Measurements from ENCODE around the gene RAB11B.
A peak's percentile ranks its signal among the peaks of the same experiment; 100 is the strongest.
"Not testable (repeated sequence)": the region's sequence is repeated elsewhere in the genome, so short reads cannot be mapped to it uniquely, and the experiment has no call there.

RAB11B gene

DNA sequence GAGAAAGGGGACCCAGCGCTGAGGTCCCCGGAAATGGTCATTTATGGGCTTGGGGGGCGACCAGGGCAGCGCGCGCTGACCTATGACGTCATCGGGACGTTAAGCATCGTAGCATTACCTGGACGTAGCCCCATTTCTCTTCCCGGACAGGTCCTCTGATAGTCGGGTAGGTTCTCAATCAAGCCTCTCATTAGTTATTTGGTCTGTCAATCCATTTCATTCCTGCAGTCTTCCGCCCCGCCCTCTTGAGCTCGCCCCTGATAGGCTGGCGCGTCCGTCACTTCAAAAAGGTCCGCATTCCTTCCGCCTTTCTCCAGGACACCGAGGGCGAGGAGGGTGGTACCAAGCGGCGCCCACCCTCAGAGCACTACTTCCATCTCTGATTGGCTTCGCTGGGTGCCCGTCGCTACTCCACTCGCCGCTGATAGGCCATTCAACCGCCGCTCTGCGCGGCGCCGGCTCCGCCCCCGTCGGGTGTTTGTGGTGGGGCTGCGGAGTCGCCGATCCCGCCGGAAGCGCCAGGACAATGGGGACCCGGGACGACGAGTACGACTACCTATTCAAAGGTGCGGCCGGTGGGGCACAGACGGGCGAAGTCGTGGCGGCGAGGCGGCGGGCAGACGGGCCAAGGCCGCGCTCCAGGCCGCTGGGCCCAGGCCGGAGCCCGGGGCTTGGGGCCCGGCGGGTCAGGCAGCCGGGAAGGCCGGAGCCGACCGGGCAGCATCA is at the start of gene RAB11B:
Gene RAB11B, plus strand, starts transcription at position 470 of the 726 bp plus-strand sequence. Its CDS starts 57 bp downstream, at position 527.
- DNase-seq = peak; percentile 99

DNA sequence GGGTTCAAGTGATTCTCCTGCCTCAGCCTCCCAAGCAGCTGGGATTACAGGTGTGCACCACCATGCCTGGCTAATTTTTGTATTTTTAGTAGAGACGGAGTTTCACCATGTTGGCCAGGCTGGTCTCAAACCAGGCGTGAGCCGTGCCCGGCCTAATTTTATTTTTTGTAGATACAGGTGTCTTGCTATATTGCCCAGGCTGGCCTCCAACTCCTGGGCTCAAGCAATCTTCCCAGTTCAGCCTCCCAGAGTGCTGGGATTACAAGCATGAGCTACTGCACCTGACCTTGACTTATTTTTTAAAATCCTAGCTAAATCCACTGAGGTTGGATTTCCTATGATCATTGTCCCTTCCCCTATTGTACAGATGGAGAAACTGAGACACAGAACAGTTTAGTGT is 48.7 kb upstream of the RAB11B start:
- DNase-seq = not testable (repeated sequence)

DNA sequence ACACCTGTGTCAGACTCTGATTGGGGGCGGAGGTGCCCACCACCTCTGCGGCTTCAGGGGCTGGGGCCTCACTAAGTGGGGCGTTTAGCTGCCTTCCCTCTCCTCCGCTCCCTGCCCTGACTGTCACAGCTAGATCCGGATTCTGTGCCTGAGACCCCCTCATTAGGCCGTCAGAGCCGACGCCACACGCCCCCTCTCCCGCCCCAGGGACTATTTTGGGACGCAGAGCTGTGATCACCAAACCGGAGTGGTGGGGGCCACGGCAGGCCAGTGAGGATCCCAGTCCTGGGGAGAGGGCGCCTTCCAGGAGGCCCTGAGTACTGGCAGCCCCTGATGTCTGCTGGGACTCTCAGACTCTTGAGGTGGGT is 47.9 kb upstream of the RAB11B start:
- DNase-seq = no peak

DNA sequence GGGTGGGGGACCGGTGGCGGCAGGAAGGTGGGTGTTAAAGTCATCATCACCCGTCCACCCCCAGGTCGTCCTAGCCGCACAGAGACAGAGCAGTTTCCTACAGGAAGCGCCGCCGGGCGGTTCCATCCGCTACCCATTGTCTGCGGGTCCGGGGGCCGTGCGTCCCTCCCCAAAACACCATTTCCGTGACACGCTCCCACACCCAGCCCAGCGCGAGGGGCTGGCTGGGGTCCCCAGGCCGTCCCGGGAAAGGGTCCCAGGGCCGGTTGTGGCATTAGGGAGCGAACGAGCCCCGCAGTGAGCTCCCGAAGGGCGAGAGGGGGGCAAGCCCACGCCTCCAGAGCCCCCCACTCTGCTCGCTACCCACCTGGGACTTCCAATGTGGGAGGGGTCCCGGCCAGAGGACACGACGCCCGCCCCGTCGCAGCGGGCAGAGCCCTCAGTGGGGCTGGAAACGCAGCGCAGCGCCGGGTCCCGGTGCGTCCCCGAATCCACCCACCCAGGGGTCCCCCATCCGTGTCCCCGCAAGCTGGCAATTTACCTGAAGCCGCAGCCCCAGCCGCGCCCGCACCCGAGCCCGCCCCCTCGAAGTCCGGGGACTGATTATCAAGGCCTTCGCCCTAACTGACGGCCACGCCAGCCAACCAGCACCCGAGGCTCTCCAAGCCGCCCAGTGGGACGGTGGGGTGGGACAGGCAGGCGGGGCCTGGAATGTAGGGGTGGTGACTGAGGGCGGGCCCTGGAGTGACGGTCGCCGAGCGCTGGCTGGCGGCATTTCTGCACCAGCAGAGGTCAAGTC is 47.3 kb upstream of the RAB11B start, which contains the start of gene KANK3:
Gene KANK3, minus strand, starts transcription at position 579 of the 799 bp plus-strand sequence. CDS start 5,434 bp downstream, outside the sequence.
- peak; percentile 93 for DNase-seq

DNA sequence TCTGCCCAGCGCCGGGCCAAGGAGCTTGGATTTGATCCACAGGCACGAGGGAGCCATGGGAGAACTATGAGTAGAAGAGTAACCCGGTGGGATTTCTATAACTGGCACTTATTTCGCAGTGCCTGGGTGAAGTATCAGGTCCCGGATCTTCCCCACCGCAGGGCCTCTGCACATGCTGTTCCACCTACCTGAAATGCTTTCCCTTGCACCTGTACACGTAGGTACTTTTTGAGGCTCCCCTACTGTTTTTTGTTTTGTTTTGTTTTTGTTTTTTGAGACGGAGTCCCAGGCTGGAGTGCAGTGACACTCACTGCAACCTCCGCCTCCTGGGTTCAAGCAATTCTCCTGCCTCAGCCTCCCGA is 46.7 kb upstream of the RAB11B start:
- no peak for DNase-seq

DNA sequence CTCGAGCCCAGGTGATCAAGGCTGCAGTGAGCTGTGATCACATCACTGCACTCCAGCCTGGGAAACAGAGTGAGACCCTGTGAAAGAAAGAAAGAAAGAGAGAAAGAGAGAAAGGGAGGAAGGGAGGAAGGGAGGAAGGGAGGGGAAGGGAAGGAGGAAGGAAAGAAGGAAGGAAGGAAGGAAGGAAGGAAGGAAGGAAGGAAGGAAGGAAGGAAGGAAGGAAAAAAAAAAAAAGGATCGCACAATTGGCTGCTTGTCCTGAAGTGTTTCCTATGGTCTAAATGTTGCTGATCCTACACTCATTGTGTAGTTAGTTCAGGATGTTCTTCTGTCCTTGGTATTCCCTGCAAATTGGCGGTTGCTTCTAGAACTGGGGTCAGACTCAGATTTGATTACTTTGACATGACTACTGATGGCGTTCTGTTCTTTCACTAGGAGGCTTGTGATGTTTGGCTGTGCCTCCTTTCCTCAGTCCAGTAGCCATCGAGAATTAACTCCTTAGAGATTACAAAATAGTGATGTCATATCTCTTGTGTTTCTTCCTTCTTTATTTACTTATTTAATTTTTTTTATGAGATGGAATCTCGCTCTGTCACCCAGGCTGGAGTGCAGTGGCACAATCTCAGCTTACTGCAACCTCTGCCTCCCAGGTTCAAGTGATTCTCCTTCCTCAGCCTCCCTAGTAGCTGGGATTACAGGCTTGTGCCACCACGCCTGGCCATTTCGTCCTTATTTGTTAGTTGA is 40.4 kb upstream of the RAB11B start:
- not testable (repeated sequence) for DNase-seq

DNA sequence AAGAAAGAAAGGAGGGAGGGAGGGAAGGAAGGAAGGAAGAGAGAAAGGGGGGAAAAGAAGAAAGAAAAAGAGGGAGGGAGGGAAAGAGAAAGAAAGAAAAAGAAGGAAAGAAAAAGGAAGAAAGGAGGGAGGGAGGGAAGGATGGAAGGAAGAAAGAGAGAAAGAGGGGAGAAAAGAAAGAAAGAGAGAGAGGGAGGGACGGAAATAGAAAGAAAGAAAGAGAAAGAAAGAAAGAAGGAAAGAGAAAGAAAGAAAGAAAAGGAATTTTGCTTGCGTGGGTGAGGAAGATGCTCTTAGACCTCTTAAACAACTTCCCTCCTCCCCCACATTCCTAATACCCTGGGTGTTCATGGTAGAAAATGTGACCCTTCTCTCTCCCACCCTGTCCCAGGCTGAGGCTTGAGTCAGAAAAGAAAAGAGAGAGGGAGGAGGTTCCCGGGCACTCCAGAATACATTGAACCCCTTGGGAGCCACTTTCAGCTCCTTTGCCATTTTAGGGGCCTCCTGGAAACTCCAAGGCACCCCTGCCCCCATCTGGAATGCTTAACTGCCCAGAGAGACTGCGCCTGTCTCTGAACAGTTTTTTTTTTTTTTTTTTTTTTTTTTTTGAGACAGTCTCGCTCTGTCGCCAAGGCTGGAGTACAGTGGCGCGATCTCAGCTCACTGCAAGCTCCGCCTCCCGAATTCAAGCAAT is 37.9 kb upstream of the RAB11B start:
- no peak for DNase-seq

DNA sequence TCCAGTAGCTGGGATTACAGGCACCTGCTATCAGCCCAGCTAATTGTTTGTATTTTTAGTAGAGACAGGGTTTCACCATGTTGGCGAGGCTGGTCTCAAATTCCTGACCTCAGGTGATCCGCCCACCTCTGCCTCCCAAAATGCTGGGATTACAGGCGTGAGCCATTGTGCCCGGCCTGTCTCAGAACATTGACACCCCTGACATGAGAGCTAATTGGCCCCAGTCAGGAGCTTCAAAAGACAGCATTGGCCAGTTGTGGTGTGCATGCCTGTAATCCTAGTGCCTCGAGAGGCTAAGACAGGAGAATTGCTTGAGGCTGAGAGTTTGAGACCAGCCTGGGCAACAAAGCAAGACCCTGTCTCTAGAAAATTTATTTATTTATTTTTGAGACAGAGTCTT is 37.3 kb upstream of the RAB11B start:
- not testable (repeated sequence) for DNase-seq

DNA sequence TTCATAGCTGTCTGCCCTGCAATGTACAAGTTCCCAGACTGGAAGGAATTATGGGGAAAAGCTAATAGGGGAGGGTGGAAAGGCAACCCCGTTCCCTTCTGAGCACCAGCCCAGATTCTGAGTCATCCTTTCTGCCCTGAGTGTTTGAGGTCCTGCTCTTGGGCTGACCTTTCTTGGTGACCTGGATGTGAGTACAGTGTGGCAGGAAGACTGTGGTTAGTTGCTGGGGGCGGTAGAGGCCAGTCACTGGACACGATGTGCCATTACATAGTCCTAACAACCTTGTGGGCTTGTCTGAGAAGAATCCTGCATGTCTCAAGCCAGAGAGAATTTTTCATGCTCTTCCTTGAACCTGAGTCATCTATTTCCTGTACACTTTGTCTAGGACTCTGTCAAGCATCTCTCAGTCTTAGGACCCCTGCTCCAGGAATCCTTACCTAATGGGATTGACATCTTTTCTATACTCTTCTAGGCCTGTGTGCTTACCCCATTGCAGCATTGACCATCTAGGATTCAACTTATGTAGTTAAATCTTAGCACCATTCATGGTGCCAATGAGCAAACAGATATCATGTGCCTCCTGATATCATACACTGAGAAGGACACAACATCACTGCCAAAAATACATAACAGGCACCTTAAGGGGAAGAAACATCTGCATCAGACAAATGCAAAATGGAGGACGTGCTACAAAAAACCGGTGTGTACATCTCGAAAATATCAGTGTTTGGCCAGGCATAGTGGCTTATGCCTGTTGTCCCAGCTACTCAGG is 34.3 kb upstream of the RAB11B start:
- no peak for DNase-seq

DNA sequence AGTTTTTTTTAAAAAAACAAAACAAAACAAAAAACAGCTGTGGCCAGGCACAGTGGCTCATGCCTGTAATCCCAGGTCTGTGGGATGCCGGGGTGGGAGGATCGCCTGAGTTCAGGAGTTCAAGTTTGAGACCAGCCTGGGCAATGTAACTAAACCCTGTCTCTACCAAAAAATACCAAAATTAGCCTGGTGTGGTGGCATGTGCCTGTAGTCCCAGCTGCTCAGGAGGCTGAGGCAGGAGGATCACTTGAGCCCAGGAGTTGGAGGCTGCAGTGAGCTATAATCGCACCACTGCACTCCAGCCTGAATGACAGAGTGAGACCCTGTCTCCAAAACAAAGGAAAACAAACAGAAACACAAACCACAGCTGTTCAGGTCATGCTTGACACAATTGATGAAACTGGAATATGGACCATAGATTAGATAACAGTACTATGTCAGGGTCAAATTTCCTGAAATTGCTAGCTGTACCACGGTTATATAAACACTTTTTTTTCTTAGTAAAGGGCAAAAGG is 33.1 kb upstream of the RAB11B start:
- no peak for DNase-seq

DNA sequence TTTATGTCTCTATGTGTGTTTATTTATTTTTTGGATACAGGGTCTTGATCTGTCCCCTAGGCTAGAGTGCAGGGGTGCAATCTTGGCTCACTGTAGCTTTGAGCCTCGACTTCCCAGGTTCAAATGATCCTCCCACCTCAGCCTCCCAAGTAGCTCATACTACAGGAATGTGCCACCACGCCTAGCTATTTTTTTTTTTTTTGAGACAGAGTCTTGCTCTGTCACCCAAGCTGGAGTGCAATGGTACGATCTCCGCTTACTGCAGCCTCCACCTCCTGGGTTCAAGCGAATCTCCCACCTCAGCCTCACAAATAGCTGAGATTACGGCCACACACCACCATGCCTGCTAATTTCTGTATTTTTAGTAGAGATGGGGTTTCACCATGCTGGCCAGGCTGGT is 31.2 kb upstream of the RAB11B start:
- no peak for DNase-seq

DNA sequence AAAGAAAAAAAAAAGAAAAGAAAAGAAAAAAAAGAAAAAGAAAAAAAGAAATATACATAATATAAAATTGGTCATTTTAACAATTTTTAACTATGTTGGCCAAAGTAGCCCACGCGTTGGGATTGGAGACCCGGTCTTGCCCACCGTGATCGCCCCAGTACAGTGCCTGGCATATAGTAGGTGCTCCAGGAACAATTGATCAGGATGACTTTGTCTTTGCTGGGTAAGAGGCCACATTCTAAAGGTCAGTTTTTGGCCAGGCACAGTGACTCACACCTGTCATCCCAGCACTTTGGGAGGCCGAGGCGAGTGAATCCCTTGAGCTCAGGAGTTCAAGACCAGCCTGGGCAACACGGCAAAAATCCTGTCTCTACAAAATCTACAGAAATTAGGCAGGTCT is 30.0 kb upstream of the RAB11B start:
- DNase-seq = no peak

DNA sequence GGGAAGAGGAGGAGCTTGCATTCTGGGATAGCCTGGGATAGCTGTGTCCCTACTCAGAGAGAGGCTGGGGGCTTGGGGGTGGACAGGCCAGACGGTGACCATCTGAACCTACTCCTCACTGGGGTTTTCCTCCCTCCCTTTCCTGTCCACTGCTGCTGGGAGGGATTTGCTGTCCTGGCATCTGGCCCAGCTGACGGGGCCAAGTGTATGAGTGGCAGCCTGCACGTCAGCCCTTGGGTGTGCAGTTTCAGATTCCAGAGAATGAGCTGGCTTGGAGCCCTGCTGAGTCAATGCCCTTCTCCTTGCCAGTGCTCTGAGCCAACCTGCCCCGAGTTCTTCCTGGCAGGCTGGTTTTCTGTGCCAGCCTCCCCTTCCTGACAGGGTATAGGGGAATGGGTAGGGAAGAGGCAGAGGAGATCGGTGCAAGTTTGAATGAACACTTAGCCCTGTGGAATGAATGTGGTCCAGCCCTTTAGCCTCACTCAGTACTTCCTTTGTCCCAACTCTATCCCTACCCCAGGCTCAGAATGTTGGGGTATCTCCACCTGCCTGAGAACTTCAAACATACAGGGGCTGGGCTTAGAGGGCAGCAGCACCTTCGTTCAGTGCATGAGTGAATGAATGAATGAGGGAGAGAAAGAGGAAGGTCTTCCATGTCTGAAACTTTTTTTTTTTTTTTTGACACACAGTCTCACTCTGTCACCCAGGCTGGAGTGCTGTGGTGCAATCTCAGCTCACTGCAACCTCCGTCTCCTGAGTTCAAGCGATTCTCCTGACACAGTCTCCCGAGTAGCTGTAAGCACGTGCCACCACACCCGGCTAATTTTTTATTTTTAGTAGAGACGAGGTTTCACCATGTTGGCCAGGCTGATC is 28.0 kb upstream of the RAB11B start:
- no peak for DNase-seq

DNA sequence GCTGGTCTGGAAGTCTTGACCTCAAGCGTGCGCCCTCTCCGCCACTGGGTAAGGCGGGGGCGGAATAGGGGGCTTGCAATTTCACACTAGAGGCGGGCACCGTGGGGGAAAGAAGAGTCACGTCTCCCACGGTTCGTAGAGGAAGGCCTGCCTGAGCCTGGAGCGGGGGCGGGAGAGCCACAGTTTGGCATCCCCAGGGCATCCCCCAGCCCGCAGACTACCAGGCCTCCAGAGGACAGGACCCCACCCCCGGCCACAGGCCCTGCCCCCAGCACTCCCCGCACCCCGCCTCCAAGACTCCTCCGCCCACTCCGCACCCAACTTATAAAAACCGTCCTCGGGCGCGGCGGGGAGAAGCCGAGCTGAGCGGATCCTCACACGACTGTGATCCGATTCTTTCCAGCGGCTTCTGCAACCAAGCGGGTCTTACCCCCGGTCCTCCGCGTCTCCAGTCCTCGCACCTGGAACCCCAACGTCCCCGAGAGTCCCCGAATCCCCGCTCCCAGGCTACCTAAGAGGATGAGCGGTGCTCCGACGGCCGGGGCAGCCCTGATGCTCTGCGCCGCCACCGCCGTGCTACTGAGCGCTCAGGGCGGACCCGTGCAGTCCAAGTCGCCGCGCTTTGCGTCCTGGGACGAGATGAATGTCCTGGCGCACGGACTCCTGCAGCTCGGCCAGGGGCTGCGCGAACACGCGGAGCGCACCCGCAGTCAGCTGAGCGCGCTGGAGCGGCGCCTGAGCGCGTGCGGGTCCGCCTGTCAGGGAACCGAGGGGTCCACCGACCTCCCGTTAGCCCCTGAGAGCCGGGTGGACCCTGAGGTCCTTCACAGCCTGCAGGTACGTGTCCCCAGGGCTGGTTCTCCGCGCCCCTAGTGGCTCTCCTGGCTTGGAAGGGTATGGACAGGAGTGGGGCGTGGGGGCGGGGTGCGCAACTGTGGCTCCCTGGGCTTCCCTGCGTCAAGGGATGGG is 26.1 kb upstream of the RAB11B start, which contains the start of gene ANGPTL4:
Gene ANGPTL4, plus strand, starts transcription at position 353 of the 969 bp plus-strand sequence. Its CDS starts 167 bp downstream, at position 520.
- DNase-seq = peak; percentile 24

DNA sequence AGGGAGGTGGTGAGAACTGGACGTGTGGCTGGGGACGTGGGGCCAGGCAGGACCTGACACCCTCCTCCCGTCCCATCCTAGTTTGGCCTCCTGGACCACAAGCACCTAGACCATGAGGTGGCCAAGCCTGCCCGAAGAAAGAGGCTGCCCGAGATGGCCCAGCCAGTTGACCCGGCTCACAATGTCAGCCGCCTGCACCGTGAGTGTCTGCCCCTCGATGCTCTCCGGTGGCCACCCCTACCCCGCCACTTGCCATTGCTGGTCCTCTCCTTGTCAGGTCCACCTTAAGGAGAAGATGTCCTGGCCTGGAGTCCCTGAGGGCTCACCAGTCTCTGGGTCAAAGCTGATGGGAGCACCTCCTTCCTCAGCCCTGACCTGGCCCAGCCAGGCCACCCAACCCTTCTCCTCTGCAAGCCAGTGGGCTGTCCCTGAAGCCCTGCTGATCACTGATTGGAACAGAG is 24.0 kb upstream of the RAB11B start:
- no peak for DNase-seq

DNA sequence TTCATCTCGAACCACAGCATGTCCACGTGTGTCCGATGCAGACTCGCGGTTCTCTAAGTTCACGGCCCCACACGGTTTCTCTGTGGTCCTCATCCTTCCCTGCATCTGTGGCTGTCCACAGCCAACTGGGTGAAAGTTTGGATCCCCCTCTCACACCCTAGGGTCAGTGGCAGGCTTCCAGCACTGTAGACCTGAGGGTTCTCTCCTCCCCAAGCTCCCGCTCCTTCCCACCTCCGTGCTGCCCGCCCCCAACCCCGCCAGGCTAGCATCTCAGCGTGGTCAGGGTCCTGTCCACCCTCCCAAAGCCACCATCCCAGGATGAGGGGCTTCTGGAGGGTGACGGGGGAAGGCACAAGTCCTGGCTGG is 23.2 kb upstream of the RAB11B start:
- DNase-seq = no peak

DNA sequence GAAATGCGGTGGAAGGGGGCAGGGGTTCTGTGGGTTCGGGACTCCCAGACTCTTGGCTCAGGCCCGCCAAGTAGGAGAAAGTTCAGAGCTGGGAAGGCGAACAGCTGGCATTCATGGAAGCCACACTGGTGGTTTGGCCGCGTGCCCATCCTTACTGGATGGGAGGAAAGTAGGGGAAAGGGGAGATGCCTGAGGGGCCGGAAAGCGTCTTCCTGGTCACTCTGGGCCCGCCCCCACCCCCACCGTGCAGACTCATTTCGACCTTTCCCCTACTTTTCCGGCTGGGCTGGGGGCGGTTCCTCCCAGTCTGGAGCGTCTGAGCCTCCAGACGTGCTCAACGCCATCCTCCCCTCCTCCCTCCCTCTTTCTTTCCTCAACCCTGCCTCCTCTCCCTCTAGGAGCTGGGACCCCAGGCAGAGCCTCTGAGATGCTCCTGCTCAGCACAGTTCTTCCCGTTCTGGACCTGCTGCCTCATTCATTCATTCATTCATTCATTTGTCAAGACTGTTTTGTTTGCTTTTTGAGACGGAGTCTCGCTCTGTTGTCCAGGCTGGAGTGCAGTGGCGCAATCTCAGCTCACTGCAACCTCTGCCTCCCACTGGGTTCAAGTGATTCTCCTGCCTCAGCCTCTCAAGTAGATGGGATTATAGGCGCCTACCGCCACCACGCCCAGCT is 22.7 kb upstream of the RAB11B start:
- DNase-seq = no peak

DNA sequence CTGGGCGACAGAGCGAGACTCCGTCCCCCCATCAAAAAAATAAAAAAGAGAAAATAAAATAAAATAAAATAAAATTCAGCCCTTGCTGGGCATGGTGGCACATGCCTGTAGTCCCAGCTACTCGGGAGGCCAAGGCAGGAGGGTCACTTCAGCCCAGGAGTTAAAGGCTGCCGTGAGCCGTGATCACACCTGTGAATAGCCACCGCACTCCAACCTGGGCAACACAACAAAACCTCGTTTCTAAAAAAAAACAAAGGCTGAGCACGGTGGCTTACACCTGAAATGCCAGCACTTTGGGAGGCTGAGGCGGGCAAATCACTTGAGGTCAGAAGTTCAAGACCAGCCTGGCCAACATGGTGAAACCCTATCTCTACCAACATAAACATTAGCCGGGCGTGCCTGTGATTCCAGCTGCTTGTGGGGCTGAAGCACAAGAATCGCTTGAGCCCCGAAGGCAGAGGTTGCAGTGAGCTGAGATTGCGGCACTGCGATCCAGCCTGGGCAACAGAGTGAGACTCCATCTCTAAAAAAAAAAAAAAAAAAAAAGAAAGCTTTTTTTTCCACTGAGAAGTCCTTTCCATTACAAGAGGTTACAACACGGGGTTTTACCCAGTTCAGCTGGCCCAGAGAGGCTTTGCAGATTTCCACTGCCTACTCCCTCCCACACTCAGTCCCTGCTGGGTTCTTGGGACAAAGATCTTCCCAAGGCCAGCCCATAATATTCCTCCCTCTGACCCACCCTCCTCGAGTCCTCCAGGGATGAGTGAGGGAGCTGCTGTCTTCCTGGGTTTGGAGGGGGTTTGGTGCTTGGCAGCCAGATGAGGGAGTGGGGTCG is 19.8 kb upstream of the RAB11B start:
- DNase-seq = no peak
